Stomach (tissue), 9 donors: ENCODE measurements around the gene PDE9A. TPM values are rescaled to one million over a fixed set of nuclear protein-coding genes. Genes with fewer than 3 reads are reported as not detected.

Experiments
- DNase-seq, 2 donors: peaks; one replicate each; pipeline versions ENCODE4 v3.0.0 to v3.0.0-alpha.2; 2013 to 2019
- H3K27ac ChIP-seq, 5 donors: fragments of 200-600 bp in 4 of 5; sonication (generic) in 4 of 5; one replicate each; pipeline ENCODE4 v1.5.1; 2013 to 2019; ENCODE audit warnings: mild to moderate bottlenecking in 1 of 5, moderate library complexity in 1 of 5
- H3K27me3 ChIP-seq, 3 donors: fragments of 200-600 bp; sonication (generic); one replicate each; pipeline ENCODE4 v1.5.1; 2017 to 2019; ENCODE audit warnings: mixed run types in 1 of 3
- H3K36me3 ChIP-seq, 4 donors: fragments of 200-600 bp; sonication (generic); 1 replicate in 3 of 4; 2 replicates in 1 of 4; pipeline ENCODE4 v1.5.1; 2016 to 2019
- H3K4me1 ChIP-seq, 4 donors: fragments of 200-600 bp; sonication (generic); one replicate each; pipeline ENCODE4 v1.5.1; 2016 to 2019
- H3K4me3 ChIP-seq, 4 donors: fragments of 200-600 bp; sonication (generic) in 3 of 4; one replicate each; pipeline ENCODE4 v1.5.1; 2016 to 2019; ENCODE audit warnings: mild to moderate bottlenecking in 1 of 4
- H3K9me3 ChIP-seq, 4 donors: fragments of 200-600 bp; sonication (generic); one replicate each; pipeline ENCODE4 v1.5.1; 2016 to 2019
- EP300 ChIP-seq: sonication (generic); formaldehyde crosslinking; IDR thresholded peaks from one replicate; pipeline ENCODE4 v1.6.1; 2017; ENCODE audit warnings: antibody characterized with exemption
- POLR2A ChIP-seq, 4 donors: fragments of 450-650 bp; IDR thresholded peaks; one replicate each; pipeline ENCODE4 v1.6.1; 2016; ENCODE audit warnings: antibody characterized with exemption in 4 of 4, control low read depth in 2 of 4, mild to moderate bottlenecking in 1 of 4, moderate library complexity in 1 of 4
- POLR2AphosphoS5 ChIP-seq, 3 donors: sonication (generic); formaldehyde crosslinking; IDR thresholded peaks; one replicate each; pipeline ENCODE4 v1.6.1; 2016; ENCODE audit warnings: antibody characterized with exemption in 3 of 3
- WGBS, 5 donors: extraction: QIAGEN DNeasy Blood & Tissue Kit in 3 of 5; methylation state at CpG; one replicate each; pipeline versions ENCODE4 v1.1.5 to v1.1.7; 2013 to 2018; 5-methylcytosine and 5-hydroxymethylcytosine counted together
- intact Hi-C: fragments of 100-400 bp; cut with DNase I; formaldehyde crosslinking; loops from one replicate; pipeline ENCODE4 v1.15.1; 2023; ENCODE audit warnings: low total_unique reads
- polyA plus RNA-seq, 3 donors: library from polyadenylated mRNA; stranded (reverse); fragments of 200-250 nt; gene quantifications; one replicate each; pipeline ENCODE4 v1.2.3, GENCODE V29; 2013
- total RNA-seq, 5 donors: library from RNA; depleted of rRNA; stranded (reverse); fragments of >200 nt; gene quantifications; one replicate each; pipeline versions ENCODE4 v1.1.0 to v1.2.3, GENCODE V29; 2014 to 2016
- TF ChIP-seq, protein P1 (sequence below), 7 experiments: fragments of 450-650 bp in 4 of 7; fragments of 200-600 bp in 3 of 7; sonication (generic) in 3 of 7; IDR thresholded peaks; one replicate each; pipeline ENCODE4 v1.5.1; 2016 to 2019; ENCODE audit warnings: antibody characterized with exemption in 7 of 7, control low read depth in 2 of 7, mild to moderate bottlenecking in 1 of 7
- donor health status: healthy with polysubstance abuse.
- donor health status: Bipolar disorder and iron deficiency.
- donor health status: healthy.

The PDE9A gene
- total and polyA plus RNA-seq, 8 donors: 6.4 to 77.1 (median 11.9) TPM

DNA sequence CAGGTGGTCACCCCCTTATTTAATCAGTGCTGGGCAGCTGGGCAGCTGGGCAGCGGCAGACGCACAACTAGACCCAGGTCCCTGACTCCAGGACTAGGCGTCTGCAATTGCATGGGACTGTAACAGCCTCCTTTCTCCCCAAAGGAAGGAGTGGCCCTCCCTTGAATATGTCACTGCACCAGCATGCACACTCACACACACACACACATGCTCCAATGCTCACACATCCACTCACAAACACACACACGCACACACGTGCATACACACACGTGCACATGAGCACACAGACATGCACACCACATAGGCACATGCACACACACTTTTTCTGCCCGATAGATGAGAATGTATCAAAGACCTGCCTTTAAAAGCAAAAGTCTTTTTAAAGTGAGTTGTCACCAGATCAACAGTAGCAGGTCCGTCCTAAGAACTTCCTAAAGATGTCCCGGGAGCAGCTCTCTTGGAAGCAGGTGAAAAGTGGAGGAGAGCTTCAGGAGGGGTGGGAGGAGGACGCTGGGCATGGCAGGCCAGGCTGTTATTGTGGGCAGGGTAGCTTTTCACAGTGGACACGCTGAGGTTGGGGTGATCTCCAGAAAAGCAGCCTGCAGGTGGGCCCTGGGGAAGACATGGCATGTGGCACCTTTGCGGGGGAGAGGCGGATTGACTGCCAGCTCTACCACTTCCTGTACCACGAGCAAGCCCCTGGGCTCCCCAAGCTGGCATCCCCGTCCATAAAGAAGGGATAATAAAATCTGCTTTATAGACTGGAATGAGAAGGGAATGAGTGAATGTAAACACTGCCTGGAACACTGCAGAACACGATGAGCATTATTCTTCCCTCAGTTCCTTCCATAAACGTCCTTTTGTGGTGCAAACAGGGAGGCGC lies 1.7 kb downstream of the PDE9A start:
- no peaks in the 10 kb centered on the region for H3K36me3 ChIP-seq
- H3K9me3 ChIP-seq: no peaks in the 10 kb centered on the region
- peaks cover 0 to 79% (median 19%) of the 10 kb centered on the region in 3 donors for H3K27me3 ChIP-seq
- TF ChIP-seq EP300: no peak
- TF ChIP-seq POLR2AphosphoS5 (IDR thresholded peaks at IDR 0.05): no peak
- TF ChIP-seq, protein P1, sequence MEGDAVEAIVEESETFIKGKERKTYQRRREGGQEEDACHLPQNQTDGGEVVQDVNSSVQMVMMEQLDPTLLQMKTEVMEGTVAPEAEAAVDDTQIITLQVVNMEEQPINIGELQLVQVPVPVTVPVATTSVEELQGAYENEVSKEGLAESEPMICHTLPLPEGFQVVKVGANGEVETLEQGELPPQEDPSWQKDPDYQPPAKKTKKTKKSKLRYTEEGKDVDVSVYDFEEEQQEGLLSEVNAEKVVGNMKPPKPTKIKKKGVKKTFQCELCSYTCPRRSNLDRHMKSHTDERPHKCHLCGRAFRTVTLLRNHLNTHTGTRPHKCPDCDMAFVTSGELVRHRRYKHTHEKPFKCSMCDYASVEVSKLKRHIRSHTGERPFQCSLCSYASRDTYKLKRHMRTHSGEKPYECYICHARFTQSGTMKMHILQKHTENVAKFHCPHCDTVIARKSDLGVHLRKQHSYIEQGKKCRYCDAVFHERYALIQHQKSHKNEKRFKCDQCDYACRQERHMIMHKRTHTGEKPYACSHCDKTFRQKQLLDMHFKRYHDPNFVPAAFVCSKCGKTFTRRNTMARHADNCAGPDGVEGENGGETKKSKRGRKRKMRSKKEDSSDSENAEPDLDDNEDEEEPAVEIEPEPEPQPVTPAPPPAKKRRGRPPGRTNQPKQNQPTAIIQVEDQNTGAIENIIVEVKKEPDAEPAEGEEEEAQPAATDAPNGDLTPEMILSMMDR (IDR thresholded peaks at IDR 0.05): no peak
- no peak for TF ChIP-seq POLR2A (IDR thresholded peaks at IDR 0.05)
- H3K4me1 ChIP-seq: peaks cover 27 to 65% (median 39%) of the 10 kb centered on the region in 4 donors
- H3K27ac ChIP-seq: no peak overlapping the region
- intact Hi-C loops: loop anchor here (10.0 kb wide), 2 partner anchors 60 to 170 kb away; no protein-coding TSS in a partner anchor
- 56 to 67% (median 61%) methylated on average over 18 of the region's 18 CpGs for WGBS, 5 donors
- peak overlapping the region; percentile 61 to 74 (median 72) for H3K4me3 ChIP-seq
- DNase-seq: no peak

DNA sequence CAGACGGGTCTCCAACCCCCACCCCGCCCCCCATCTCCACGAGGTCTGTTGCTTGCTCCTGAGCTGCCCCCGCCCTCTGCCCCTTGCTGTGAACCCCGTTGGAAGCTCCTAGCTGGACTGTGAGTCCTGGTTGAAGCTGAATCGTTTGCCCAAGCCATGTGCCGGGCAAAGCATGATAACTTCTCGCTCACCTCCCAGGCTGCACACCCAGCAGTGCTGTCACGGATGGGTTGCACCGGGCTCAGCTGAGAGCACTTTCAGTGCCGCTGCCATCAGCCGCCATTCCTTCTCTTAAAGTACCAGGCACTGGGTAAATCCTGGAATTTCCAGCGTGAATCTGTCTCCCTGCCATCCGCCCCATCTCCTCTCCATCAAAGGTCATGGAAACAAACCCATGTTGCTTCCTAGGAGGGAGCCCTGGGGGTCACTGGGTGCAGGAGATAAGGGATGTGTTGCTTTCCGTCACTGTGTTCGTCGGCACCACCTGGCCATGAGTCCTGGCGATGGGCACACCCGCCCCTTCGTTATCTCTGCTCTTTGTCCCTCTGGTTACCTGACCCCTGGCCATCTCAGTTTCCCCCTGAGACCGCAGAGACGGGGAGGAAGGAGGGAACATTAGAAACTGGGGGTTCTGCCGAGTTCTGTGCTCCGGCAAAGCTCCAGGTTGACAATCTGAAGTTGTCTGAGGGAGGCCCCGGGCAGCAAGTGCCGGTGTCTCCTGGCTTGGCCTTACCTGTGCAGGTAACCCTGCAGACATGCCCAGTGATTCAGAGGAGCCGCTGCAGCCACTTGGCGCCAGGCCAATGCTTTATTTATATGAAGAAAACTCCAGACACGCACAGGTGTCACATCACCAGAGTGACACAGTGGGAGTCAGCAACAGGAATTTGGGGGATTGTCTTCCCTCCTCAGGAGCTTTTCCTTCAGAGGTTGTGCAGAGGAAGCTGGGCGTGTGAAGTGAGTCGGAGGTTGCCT lies 2.7 kb downstream of the PDE9A start:
- no peaks in the 10 kb centered on the region for H3K9me3 ChIP-seq
- TF ChIP-seq, protein P1 (IDR thresholded peaks at IDR 0.05): no peak
- TF ChIP-seq EP300 (no peak), POLR2A (IDR thresholded peaks at IDR 0.05) (no peak), POLR2AphosphoS5 (IDR thresholded peaks at IDR 0.05) (no peak)
- peaks cover 0 to 70% (median 19%) of the 10 kb centered on the region in 3 donors for H3K27me3 ChIP-seq
- peaks cover 27 to 65% (median 39%) of the 10 kb centered on the region in 4 donors for H3K4me1 ChIP-seq
- DNase-seq: no peak
- peak overlapping the region in 2 of 4 donors; percentile 71 to 72 for H3K4me3 ChIP-seq
- no peaks in the 10 kb centered on the region for H3K36me3 ChIP-seq
- H3K27ac ChIP-seq: no peak overlapping the region
- 49 to 73% (median 56%) methylated on average over 30 to 31 of the region's 31 CpGs for WGBS, 5 donors
- intact Hi-C loops: loop anchor here (10.0 kb wide), 2 partner anchors 61 to 169 kb away; no protein-coding TSS in a partner anchor

DNA sequence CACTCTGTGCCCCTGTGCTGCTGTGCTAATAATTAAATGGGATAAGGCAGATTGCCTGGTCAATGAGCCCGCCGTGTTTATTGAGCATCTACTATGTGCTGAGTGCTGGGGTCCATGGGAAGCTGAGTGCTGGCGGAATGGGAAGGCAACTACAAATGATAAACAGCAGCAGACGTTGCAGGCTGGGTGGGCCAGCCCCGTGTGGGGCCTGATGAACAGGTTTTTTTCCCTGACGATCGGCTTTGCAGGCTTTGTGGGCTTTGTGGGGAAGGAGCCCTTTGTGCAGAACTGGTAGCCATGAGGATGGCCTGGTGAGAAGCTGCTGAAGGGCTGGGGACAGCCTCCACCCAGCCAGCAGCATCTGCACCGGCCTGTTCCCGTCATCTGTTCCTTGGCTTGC lies 3.5 kb downstream of the PDE9A start:
- H3K27ac ChIP-seq: no peak overlapping the region
- DNase-seq: no peak
- H3K27me3 ChIP-seq: peaks cover 0 to 63% (median 19%) of the 10 kb centered on the region in 3 donors
- WGBS, 5 donors: 87 to 91% (median 89%) methylated on average over 7 to 9 of the region's 9 CpGs
- no peak overlapping the region for H3K4me3 ChIP-seq
- no peaks in the 10 kb centered on the region for H3K36me3 ChIP-seq
- no peak for TF ChIP-seq POLR2AphosphoS5 (IDR thresholded peaks at IDR 0.05)
- TF ChIP-seq, protein P1 (IDR thresholded peaks at IDR 0.05): no peak
- no peak for TF ChIP-seq EP300
- no peak for TF ChIP-seq POLR2A (IDR thresholded peaks at IDR 0.05)
- H3K9me3 ChIP-seq: no peaks in the 10 kb centered on the region
- H3K4me1 ChIP-seq: peaks cover 27 to 61% (median 38%) of the 10 kb centered on the region in 4 donors
- intact Hi-C loops: loop anchor here (10.0 kb wide), 2 partner anchors 62 to 168 kb away; no protein-coding TSS in a partner anchor
